HG02678 (cell line): Measurements from ENCODE around the gene FOXO1.

Experiments
- ATAC-seq: cut with Tn5 transposase; IDR thresholded peaks from one replicate; pipeline ENCODE4 v1.9.1; 2021; ENCODE audit warnings: mild to moderate bottlenecking, moderate library complexity; ENCODE audit not compliant: unreplicated experiment

FOXO1 gene

GRCh38 chr13:40582531-40582930 is 83.9 kb downstream of the FOXO1 start:
- ATAC-seq = no peak

- no peak for ATAC-seq
Observed at GRCh38 chr13:40581277-40581579, 85.2 kb downstream of the FOXO1 start.

GRCh38 chr13:40580566-40581276 is 85.7 kb downstream of the FOXO1 start:
- no peak for ATAC-seq

GRCh38 chr13:40579535-40579934 is 86.9 kb downstream of the FOXO1 start:
- ATAC-seq = no peak

GRCh38 chr13:40578055-40578454 is 88.4 kb downstream of the FOXO1 start:
- ATAC-seq = no peak

- no peak for ATAC-seq
Observed at GRCh38 chr13:40576369-40576768, 90.1 kb downstream of the FOXO1 start.

- no peak for ATAC-seq
Observed at GRCh38 chr13:40572961-40573360, 93.5 kb downstream of the FOXO1 start.

GRCh38 chr13:40571338-40571963 is 95.0 kb downstream of the FOXO1 start:
- ATAC-seq = no peak

GRCh38 chr13:40570930-40571329 is 95.5 kb downstream of the FOXO1 start:
- no peak for ATAC-seq

- ATAC-seq = no peak
Observed at GRCh38 chr13:40569024-40569350, 97.5 kb downstream of the FOXO1 start.

GRCh38 chr13:40568246-40569023 is 98.0 kb downstream of the FOXO1 start:
- no peak for ATAC-seq

- ATAC-seq = no peak
Observed at GRCh38 chr13:40566811-40567210, 99.6 kb downstream of the FOXO1 start.

GRCh38 chr13:40565282-40566148 is 100.9 kb downstream of the FOXO1 start:
- ATAC-seq = no peak

GRCh38 chr13:40564342-40565001 is 102.0 kb downstream of the FOXO1 start:
- peak; percentile 55 for ATAC-seq

GRCh38 chr13:40563350-40564125 is 102.9 kb downstream of the FOXO1 start:
- no peak for ATAC-seq

- no peak for ATAC-seq
Observed at GRCh38 chr13:40562975-40563349, 103.5 kb downstream of the FOXO1 start.

GRCh38 chr13:40559915-40560314 is 106.5 kb downstream of the FOXO1 start:
- no peak for ATAC-seq

- ATAC-seq = no peak
Observed at GRCh38 chr13:40558656-40559055, 107.8 kb downstream of the FOXO1 start.

GRCh38 chr13:40556453-40556852 is 110.0 kb downstream of the FOXO1 start:
- ATAC-seq = no peak

- no peak for ATAC-seq
Observed at GRCh38 chr13:40553356-40553755, 113.1 kb downstream of the FOXO1 start.
